Ovary (tissue), 3 donors: ENCODE results near the gene TK2.

Experiments used
- CTCF ChIP-seq, 3 donors: fragments of 450-650 bp in 2 of 3; fragments of 200-600 bp in 1 of 3; IDR thresholded peaks; one replicate each; pipeline versions ENCODE4 v1.5.1 to v1.8.0; 2016 to 2022; ENCODE audit warnings: antibody characterized with exemption in 3 of 3, mild to moderate bottlenecking in 1 of 3
- EP300 ChIP-seq: sonication (generic); formaldehyde crosslinking; IDR thresholded peaks from one replicate; pipeline ENCODE4 v1.6.1; 2017; ENCODE audit warnings: antibody characterized with exemption
- POLR2A ChIP-seq: fragments of 450-650 bp; IDR thresholded peaks from one replicate; pipeline ENCODE4 v1.6.1; 2017; ENCODE audit warnings: antibody characterized with exemption, mild to moderate bottlenecking, moderate library complexity
- donor health status: DM: no; HTN: no; CAD: no.

- TF ChIP-seq CTCF (IDR thresholded peaks at IDR 0.05), result no peak
- no peak for TF ChIP-seq POLR2A
- TF ChIP-seq EP300, result no peak
These were observed 64.5 kb downstream of the TK2 start for GRCh38 chr16:66485376-66485775.
